HG03457 (cell line): Measurements from ENCODE around the gene CLEC14A.

Experiments
- ATAC-seq: cut with Tn5 transposase; IDR thresholded peaks from one replicate; pipeline ENCODE4 v1.9.1; 2021; ENCODE audit warnings: moderate number of reproducible peaks; ENCODE audit not compliant: unreplicated experiment

CLEC14A gene

DNA sequence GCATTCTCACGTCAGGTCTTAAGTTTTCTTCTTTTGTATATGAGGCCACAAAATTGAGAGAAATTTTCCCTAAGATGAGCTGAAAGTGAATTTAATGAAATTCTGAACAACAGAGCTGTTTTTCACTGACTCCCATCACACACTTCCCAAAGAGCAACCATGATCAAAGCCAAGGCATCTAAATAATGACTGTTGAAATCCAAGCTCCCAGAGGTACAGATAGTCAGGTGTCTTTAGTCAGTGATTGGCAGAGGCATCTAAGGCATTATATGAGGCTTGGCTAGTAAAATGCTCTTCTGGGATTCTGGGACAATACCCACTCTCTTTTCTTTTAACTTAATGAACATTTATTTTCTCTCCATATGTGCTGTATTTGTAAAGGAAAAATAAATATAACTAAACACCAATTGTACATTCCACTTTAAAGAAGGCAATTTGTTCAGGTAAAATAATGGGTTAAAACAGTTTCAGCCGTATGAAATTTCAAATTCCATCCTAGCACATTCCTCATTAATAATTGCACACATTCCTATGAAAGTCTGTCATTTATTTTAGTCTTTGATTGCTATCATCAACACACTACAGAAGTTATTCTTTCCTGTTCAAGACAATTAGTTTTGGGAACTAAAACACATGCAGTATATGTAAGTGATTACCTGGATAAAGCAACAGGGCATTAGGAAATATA is 49.1 kb downstream of the CLEC14A start:
- no peak for ATAC-seq

DNA sequence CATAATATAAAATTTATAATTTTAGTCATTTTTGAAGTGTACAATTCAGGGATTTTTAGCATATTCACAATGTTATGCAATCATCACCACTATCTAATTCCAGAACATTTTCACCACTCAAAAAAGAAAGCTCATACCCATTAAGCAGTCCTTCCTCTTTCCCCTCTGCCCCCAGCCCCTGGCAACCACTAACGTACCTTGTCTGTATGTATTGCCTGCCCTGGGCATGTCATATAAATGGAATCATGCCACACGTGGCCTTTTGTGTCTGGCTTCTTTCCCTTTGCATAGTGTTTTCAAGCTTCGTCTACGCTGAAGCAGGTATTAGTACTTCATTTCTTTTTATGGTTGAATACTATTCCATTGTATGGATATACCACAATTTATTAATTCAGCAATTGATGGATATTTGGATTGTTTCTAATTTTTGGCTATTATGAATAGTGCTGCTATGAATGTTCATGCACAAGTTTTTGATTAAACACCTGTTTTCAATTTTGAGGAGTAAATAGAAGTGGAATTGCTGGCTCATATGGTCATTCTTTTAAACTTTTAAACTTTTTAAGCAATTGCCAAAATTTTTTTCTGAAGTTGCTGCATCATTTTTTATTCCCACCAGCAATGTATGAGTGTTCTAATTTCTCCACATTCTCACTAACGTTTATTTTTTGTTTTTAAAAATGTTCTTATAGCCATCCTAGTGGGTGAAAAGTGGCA is 49.8 kb downstream of the CLEC14A start:
- no peak for ATAC-seq

DNA sequence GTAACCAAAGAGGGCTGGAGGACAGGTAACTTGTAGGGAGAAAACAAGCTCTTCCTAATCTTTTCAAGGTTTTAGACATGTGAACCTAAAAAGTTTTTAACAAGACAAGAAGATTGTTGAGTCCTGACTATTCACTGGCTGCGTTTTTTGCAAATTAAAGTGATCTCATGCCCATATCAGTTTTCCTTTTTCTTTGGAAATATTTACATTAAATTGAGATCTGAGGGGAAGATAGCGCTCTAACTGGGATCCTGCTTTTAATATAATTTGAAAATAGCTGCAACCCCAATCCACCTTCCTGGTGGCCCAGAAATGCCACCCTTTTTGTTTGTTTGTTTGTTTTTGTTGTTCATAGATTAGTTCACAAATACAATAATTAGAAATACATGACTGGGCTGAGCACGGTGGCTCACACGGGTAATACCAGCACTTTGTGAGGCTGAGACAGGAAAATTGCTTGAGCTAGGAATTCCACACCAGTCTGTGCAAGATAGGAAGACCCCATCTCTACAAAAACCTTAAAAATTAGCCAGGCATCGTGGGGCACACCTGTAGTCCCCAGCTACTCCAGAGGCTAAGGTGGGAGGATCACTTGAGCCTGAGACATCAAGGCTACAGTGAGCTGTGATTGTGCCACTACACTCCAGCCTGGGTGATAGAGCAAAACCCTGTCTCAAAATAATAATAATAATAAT is 50.6 kb downstream of the CLEC14A start:
- ATAC-seq, result no peak

DNA sequence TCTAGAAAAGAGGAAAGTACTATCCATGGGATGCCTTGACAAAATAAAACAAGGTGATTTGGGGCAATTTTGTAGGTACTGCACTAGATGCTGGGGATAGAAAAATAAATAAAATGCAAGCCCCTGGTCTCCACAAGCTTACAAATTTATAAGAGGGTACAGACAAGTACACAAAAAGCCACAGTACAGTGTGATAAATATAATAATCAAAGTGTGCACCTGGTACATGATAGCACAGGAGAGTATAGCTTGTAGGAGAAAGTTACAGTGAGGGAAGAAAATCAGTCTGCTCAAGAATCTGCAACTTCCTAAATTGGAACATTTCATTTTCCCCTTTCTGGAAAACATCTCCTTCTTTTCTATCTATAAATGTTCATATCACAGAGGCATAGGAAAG is 51.2 kb downstream of the CLEC14A start:
- ATAC-seq, result no peak
